GM18526 (cell line): ENCODE measurements around the gene TTC13.

Experiments
- POLR2A ChIP-seq: IDR thresholded peaks from 3 replicates; pipeline ENCODE4 v1.6.1; 2011; ENCODE audit not compliant: insufficient read length; ENCODE audit errors: extremely low read depth

Gene TTC13

GRCh38 chr1:230922620-230923019 is 56.0 kb downstream of the TTC13 start:
- no peak for TF ChIP-seq POLR2A

GRCh38 chr1:230919207-230919606 is 59.5 kb downstream of the TTC13 start:
- no peak for TF ChIP-seq POLR2A

- no peak for TF ChIP-seq POLR2A
Measured at GRCh38 chr1:230917284-230918135, 61.2 kb downstream of the TTC13 start.

- TF ChIP-seq POLR2A = no peak
Measured at GRCh38 chr1:230916587-230917283, 61.9 kb downstream of the TTC13 start.

GRCh38 chr1:230915078-230915477 is 63.6 kb downstream of the TTC13 start:
- TF ChIP-seq POLR2A = no peak

- no peak for TF ChIP-seq POLR2A
Measured at GRCh38 chr1:230913496-230913895, 65.2 kb downstream of the TTC13 start.

- no peak for TF ChIP-seq POLR2A
Measured at GRCh38 chr1:230910755-230911117, 67.9 kb downstream of the TTC13 start.

- TF ChIP-seq POLR2A = no peak
Measured at GRCh38 chr1:230909974-230910754, 68.5 kb downstream of the TTC13 start.

- no peak for TF ChIP-seq POLR2A
Measured at GRCh38 chr1:230907472-230908205, 71.0 kb downstream of the TTC13 start.

GRCh38 chr1:230906226-230906625 is 72.4 kb downstream of the TTC13 start:
- no peak for TF ChIP-seq POLR2A

GRCh38 chr1:230905733-230906132 is 72.9 kb downstream of the TTC13 start:
- no peak for TF ChIP-seq POLR2A

GRCh38 chr1:230902349-230902923 is 76.2 kb downstream of the TTC13 start:
- TF ChIP-seq POLR2A = no peak

GRCh38 chr1:230901671-230902070 is 77.0 kb downstream of the TTC13 start:
- no peak for TF ChIP-seq POLR2A

GRCh38 chr1:230900984-230901383 is 77.7 kb downstream of the TTC13 start:
- TF ChIP-seq POLR2A = no peak

GRCh38 chr1:230899841-230900251 is 78.8 kb downstream of the TTC13 start:
- TF ChIP-seq POLR2A = no peak
